Right lobe of liver (tissue), 4 donors: ENCODE measurements around the gene SCYGR2.

ENCODE experiments used
- CTCF ChIP-seq, 4 donors: fragments of 200-600 bp in 3 of 4; fragments of 450-650 bp in 1 of 4; IDR thresholded peaks; one replicate each; pipeline versions ENCODE4 v1.5.1 to v1.8.0; 2016 to 2022; ENCODE audit warnings: antibody characterized with exemption in 4 of 4, mild to moderate bottlenecking in 2 of 4
- POLR2A ChIP-seq: fragments of 450-650 bp; IDR thresholded peaks from one replicate; pipeline ENCODE4 v1.6.1; 2017; ENCODE audit warnings: antibody characterized with exemption, mild to moderate bottlenecking
- donor health status: DM: no; HTN: no; CAD: no.
- donor health status: DM: no; HTN: no; CAD: no.
- donor health status: DM: no; HTN: yes; CAD: no.

GRCh38 chr2:227613272-227613660 lies 14.6 kb downstream of the SCYGR2 start:
- TF ChIP-seq CTCF (IDR thresholded peaks at IDR 0.05) (no peak), POLR2A (no peak)
